ENCODE data around the gene RYK.
"Not testable (repeated sequence)": the region's sequence is repeated elsewhere in the genome, so short reads cannot be mapped to it uniquely, and the experiment has no call there.

The RYK gene

GRCh38 chr3:134236505-134237170 is 14.0 kb downstream of the RYK start:
- Histone ChIP-seq H3K4me3 (ENCODE audit: low read depth, low read length) (no peak overlapping the region), H3K27ac (ENCODE audit: low read depth, low read length) (no peak overlapping the region), H3K36me3 (ENCODE audit: control insufficient read depth, insufficient read depth, low read length) (no peaks in the 10 kb centered on the region), H3K4me1 (ENCODE audit: control insufficient read depth, insufficient read depth, low read length) (peaks cover 23% of the 10 kb centered on the region), H3K27me3 (ENCODE audit: control insufficient read depth, insufficient read depth, low read length) (no peaks in the 10 kb centered on the region), H3K9me3 (ENCODE audit: control insufficient read depth, insufficient read depth, low read depth, low read length) (no peaks in the 10 kb centered on the region; the same call in 1 of the 2 replicates), H3K9ac (ENCODE audit: low read length) (no peak overlapping the region)

- Histone ChIP-seq H3K36me3 (ENCODE audit: control insufficient read depth, insufficient read depth, low read length) (no peaks in the 10 kb centered on the region), H3K4me1 (ENCODE audit: control insufficient read depth, insufficient read depth, low read length) (peaks cover 23% of the 10 kb centered on the region), H3K27ac (ENCODE audit: low read depth, low read length) (no peak overlapping the region), H3K9ac (ENCODE audit: low read length) (no peak overlapping the region), H3K9me3 (ENCODE audit: control insufficient read depth, insufficient read depth, low read depth, low read length) (no peaks in the 10 kb centered on the region; the same call in 1 of the 2 replicates), H3K27me3 (ENCODE audit: control insufficient read depth, insufficient read depth, low read length) (no peaks in the 10 kb centered on the region), H3K4me3 (ENCODE audit: low read depth, low read length) (no peak overlapping the region)
These were observed 15.0 kb downstream of the RYK start for GRCh38 chr3:134235577-134236076.

- H3K36me3 ChIP-seq (ENCODE audit: control insufficient read depth, insufficient read depth, low read length): no peaks in the 10 kb centered on the region
- H3K4me1 ChIP-seq (ENCODE audit: control insufficient read depth, insufficient read depth, low read length): peaks cover 16% of the 10 kb centered on the region; the same call in 1 of the 2 replicates
- no peak overlapping the region for H3K9ac ChIP-seq (ENCODE audit: low read length)
- no peak overlapping the region for H3K4me3 ChIP-seq (ENCODE audit: low read depth, low read length)
- no peaks in the 10 kb centered on the region; the same call in 1 of the 2 replicates for H3K9me3 ChIP-seq (ENCODE audit: control insufficient read depth, insufficient read depth, low read depth, low read length)
- H3K27ac ChIP-seq (ENCODE audit: low read depth, low read length): no peak overlapping the region
- no peaks in the 10 kb centered on the region for H3K27me3 ChIP-seq (ENCODE audit: control insufficient read depth, insufficient read depth, low read length)
These were observed 17.7 kb downstream of the RYK start for GRCh38 chr3:134232951-134233350.

- H3K4me1 ChIP-seq (ENCODE audit: control insufficient read depth, insufficient read depth, low read length): peaks cover 11% of the 10 kb centered on the region; the same call in 1 of the 2 replicates
- H3K27ac ChIP-seq (ENCODE audit: low read depth, low read length): no peak overlapping the region
- no peaks in the 10 kb centered on the region for H3K36me3 ChIP-seq (ENCODE audit: control insufficient read depth, insufficient read depth, low read length)
- H3K9me3 ChIP-seq (ENCODE audit: control insufficient read depth, insufficient read depth, low read depth, low read length): no peaks in the 10 kb centered on the region; the same call in 1 of the 2 replicates
- no peaks in the 10 kb centered on the region for H3K27me3 ChIP-seq (ENCODE audit: control insufficient read depth, insufficient read depth, low read length)
- H3K4me3 ChIP-seq (ENCODE audit: low read depth, low read length): no peak overlapping the region
- H3K9ac ChIP-seq (ENCODE audit: low read length): no peak overlapping the region
These were observed 18.5 kb downstream of the RYK start for GRCh38 chr3:134232151-134232550.

DNA sequence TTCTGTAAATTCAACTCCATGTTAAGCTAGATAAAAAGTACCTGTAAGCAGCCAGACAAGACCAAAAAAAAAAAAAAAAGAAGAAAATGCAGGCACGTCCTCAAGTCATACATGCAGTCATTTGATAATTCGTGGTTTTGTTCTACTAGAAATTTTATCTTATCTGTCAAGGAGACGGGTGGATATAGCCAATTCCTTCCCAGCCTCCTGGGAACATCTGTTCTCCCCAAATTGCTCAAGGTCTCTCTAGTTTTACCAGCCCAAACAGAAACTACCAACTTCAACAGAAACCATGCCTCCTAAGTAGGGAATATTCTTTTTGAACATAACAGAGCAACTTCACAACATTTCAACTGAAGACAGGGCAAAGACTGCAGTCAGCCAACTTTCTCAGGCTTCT is 19.5 kb downstream of the RYK start:
- H3K4me1 ChIP-seq (ENCODE audit: control insufficient read depth, insufficient read depth, low read length): peaks cover 7% of the 10 kb centered on the region; the same call in 1 of the 2 replicates
- H3K27me3 ChIP-seq (ENCODE audit: control insufficient read depth, insufficient read depth, low read length): no peaks in the 10 kb centered on the region
- H3K9me3 ChIP-seq (ENCODE audit: control insufficient read depth, insufficient read depth, low read depth, low read length): no peaks in the 10 kb centered on the region; the same call in 1 of the 2 replicates
- H3K9ac ChIP-seq (ENCODE audit: low read length): no peak overlapping the region
- no peaks in the 10 kb centered on the region for H3K36me3 ChIP-seq (ENCODE audit: control insufficient read depth, insufficient read depth, low read length)
- no peak overlapping the region for H3K27ac ChIP-seq (ENCODE audit: low read depth, low read length)
- no peak overlapping the region for H3K4me3 ChIP-seq (ENCODE audit: low read depth, low read length)

- Histone ChIP-seq H3K4me3 (ENCODE audit: low read depth, low read length) (no peak overlapping the region), H3K27me3 (ENCODE audit: control insufficient read depth, insufficient read depth, low read length) (no peaks in the 10 kb centered on the region), H3K27ac (ENCODE audit: low read depth, low read length) (no peak overlapping the region), H3K9ac (ENCODE audit: low read length) (no peak overlapping the region), H3K9me3 (ENCODE audit: control insufficient read depth, insufficient read depth, low read depth, low read length) (no peaks in the 10 kb centered on the region; the same call in 1 of the 2 replicates), H3K4me1 (ENCODE audit: control insufficient read depth, insufficient read depth, low read length) (peaks cover 4% of the 10 kb centered on the region), H3K36me3 (ENCODE audit: control insufficient read depth, insufficient read depth, low read length) (no peaks in the 10 kb centered on the region)
These were observed 21.6 kb downstream of the RYK start for GRCh38 chr3:134229038-134229437.

GRCh38 chr3:134228479-134228878 is 22.2 kb downstream of the RYK start:
- Histone ChIP-seq H3K27ac (ENCODE audit: low read depth, low read length) (no peak overlapping the region), H3K4me3 (ENCODE audit: low read depth, low read length) (no peak overlapping the region), H3K36me3 (ENCODE audit: control insufficient read depth, insufficient read depth, low read length) (no peaks in the 10 kb centered on the region), H3K9me3 (ENCODE audit: control insufficient read depth, insufficient read depth, low read depth, low read length) (no peaks in the 10 kb centered on the region), H3K27me3 (ENCODE audit: control insufficient read depth, insufficient read depth, low read length) (no peaks in the 10 kb centered on the region), H3K9ac (ENCODE audit: low read length) (no peak overlapping the region), H3K4me1 (ENCODE audit: control insufficient read depth, insufficient read depth, low read length) (peaks cover 10% of the 10 kb centered on the region)

GRCh38 chr3:134228035-134228434 is 22.6 kb downstream of the RYK start:
- Histone ChIP-seq H3K27me3 (ENCODE audit: control insufficient read depth, insufficient read depth, low read length) (no peaks in the 10 kb centered on the region), H3K9me3 (ENCODE audit: control insufficient read depth, insufficient read depth, low read depth, low read length) (no peaks in the 10 kb centered on the region), H3K4me1 (ENCODE audit: control insufficient read depth, insufficient read depth, low read length) (peaks cover 12% of the 10 kb centered on the region), H3K36me3 (ENCODE audit: control insufficient read depth, insufficient read depth, low read length) (no peaks in the 10 kb centered on the region), H3K4me3 (ENCODE audit: low read depth, low read length) (no peak overlapping the region), H3K27ac (ENCODE audit: low read depth, low read length) (no peak overlapping the region), H3K9ac (ENCODE audit: low read length) (no peak overlapping the region)

- H3K4me3 ChIP-seq (ENCODE audit: low read depth, low read length); H3K27ac ChIP-seq (ENCODE audit: low read depth, low read length); H3K9ac ChIP-seq (ENCODE audit: low read length); H3K27me3 ChIP-seq (ENCODE audit: control insufficient read depth, insufficient read depth, low read length); H3K9me3 ChIP-seq (ENCODE audit: control insufficient read depth, insufficient read depth, low read depth, low read length): not testable (repeated sequence)
- Histone ChIP-seq H3K4me1 (ENCODE audit: control insufficient read depth, insufficient read depth, low read length) (peaks cover 12% of the 10 kb centered on the region), H3K36me3 (ENCODE audit: control insufficient read depth, insufficient read depth, low read length) (peaks cover 12% of the 10 kb centered on the region)
These were observed 25.9 kb downstream of the RYK start for GRCh38 chr3:134224796-134225156.

DNA sequence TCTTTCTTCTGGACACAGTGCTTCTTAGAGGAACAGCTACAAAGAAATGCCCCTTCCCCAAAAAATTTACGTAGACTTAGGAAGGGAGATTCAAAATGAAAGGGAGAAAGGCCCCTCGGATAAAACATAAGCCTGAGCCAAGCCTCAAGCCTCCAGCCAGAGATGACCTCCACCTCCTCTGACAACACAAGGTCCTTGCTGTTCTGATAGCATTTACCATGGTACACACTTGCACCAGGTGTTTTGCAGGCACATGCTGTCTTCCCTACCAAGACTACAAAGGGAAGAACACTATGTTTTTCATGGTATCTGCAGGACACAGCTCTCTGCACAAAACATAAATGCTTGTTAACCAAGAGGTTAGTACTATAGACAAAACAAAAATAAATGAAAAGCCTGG is 27.8 kb downstream of the RYK start:
- Histone ChIP-seq H3K27ac (ENCODE audit: low read depth, low read length) (no peak overlapping the region), H3K4me1 (ENCODE audit: control insufficient read depth, insufficient read depth, low read length) (peaks cover 12% of the 10 kb centered on the region), H3K27me3 (ENCODE audit: control insufficient read depth, insufficient read depth, low read length) (no peaks in the 10 kb centered on the region), H3K9me3 (ENCODE audit: control insufficient read depth, insufficient read depth, low read depth, low read length) (no peaks in the 10 kb centered on the region), H3K36me3 (ENCODE audit: control insufficient read depth, insufficient read depth, low read length) (peaks cover 15% of the 10 kb centered on the region), H3K4me3 (ENCODE audit: low read depth, low read length) (no peak overlapping the region), H3K9ac (ENCODE audit: low read length) (no peak overlapping the region)

- Histone ChIP-seq H3K9ac (ENCODE audit: low read length) (no peak overlapping the region), H3K27me3 (ENCODE audit: control insufficient read depth, insufficient read depth, low read length) (no peaks in the 10 kb centered on the region), H3K36me3 (ENCODE audit: control insufficient read depth, insufficient read depth, low read length) (peaks cover 15% of the 10 kb centered on the region), H3K4me3 (ENCODE audit: low read depth, low read length) (no peak overlapping the region), H3K27ac (ENCODE audit: low read depth, low read length) (no peak overlapping the region), H3K4me1 (ENCODE audit: control insufficient read depth, insufficient read depth, low read length) (no peaks in the 10 kb centered on the region), H3K9me3 (ENCODE audit: control insufficient read depth, insufficient read depth, low read depth, low read length) (no peaks in the 10 kb centered on the region)
These were observed 33.8 kb downstream of the RYK start for GRCh38 chr3:134216851-134217250.
